Measurements from ENCODE around the gene MLST8.
"Not testable (repeated sequence)": the region's sequence is repeated elsewhere in the genome, so short reads cannot be mapped to it uniquely, and the experiment has no call there.

The MLST8 gene

GRCh38 chr16:2252806-2253148 lies 47.5 kb downstream of the MLST8 start:
- DNase-seq = no peak

GRCh38 chr16:2253293-2253692 lies 48.0 kb downstream of the MLST8 start:
- no peak for DNase-seq

GRCh38 chr16:2256531-2257140 lies 51.4 kb downstream of the MLST8 start:
- DNase-seq = no peak

GRCh38 chr16:2257726-2258125 lies 52.5 kb downstream of the MLST8 start:
- no peak for DNase-seq

GRCh38 chr16:2258530-2258929 lies 53.3 kb downstream of the MLST8 start:
- DNase-seq = not testable (repeated sequence)
